ENCODE data around the gene SH3D19.

Gene SH3D19

GRCh38 chr4:151152028-151152427 lies 173.4 kb downstream of the SH3D19 start:
- TF ChIP-seq CTCF (IDR thresholded peaks at IDR 0.05; ENCODE audit: unreplicated experiment in 3 of 3), result no peak
- H3K27me3 Mint-ChIP-seq (ENCODE audit: low read depth), result no peaks in the 10 kb centered on the region

GRCh38 chr4:151150821-151151580 lies 174.4 kb downstream of the SH3D19 start:
- H3K36me3 Mint-ChIP-seq (ENCODE audit: low read depth), result peaks cover 18% of the 10 kb centered on the region
- H3K4me3 Mint-ChIP-seq, result no peak overlapping the region
- no peak for TF ChIP-seq CTCF (IDR thresholded peaks at IDR 0.05; ENCODE audit: unreplicated experiment in 3 of 3)
- no peak overlapping the region for H3K27ac Mint-ChIP-seq
- no peaks in the 10 kb centered on the region for H3K9me3 Mint-ChIP-seq
- H3K4me1 Mint-ChIP-seq, result no peaks in the 10 kb centered on the region
- no peaks in the 10 kb centered on the region for H3K27me3 Mint-ChIP-seq (ENCODE audit: low read depth)

More at GRCh38 chr4:151152028-151152427, 173.4 kb downstream of the SH3D19 start:
- H3K36me3 Mint-ChIP-seq (ENCODE audit: low read depth), result peaks cover 27% of the 10 kb centered on the region
- H3K27ac Mint-ChIP-seq, result peak overlapping the region in 1 of 3 experiments; percentile 15
- H3K4me3 Mint-ChIP-seq, result no peak overlapping the region
- H3K4me1 Mint-ChIP-seq, result no peaks in the 10 kb centered on the region
- H3K9me3 Mint-ChIP-seq, result no peaks in the 10 kb centered on the region

- Mint-ChIP-seq H3K27ac (no peak overlapping the region), H3K27me3 (ENCODE audit: low read depth) (no peaks in the 10 kb centered on the region), H3K4me3 (no peak overlapping the region), H3K9me3 (no peaks in the 10 kb centered on the region), H3K4me1 (no peaks in the 10 kb centered on the region), H3K36me3 (ENCODE audit: low read depth) (peaks cover 27% of the 10 kb centered on the region)
- TF ChIP-seq CTCF (IDR thresholded peaks at IDR 0.05; ENCODE audit: unreplicated experiment in 3 of 3), result no peak
Measured at GRCh38 chr4:151148261-151148660, 177.1 kb downstream of the SH3D19 start.

GRCh38 chr4:151147000-151147399 lies 178.4 kb downstream of the SH3D19 start:
- H3K4me1 Mint-ChIP-seq, result no peaks in the 10 kb centered on the region
- TF ChIP-seq CTCF (IDR thresholded peaks at IDR 0.05; ENCODE audit: unreplicated experiment in 3 of 3), result no peak
- H3K27me3 Mint-ChIP-seq (ENCODE audit: low read depth), result no peaks in the 10 kb centered on the region
- no peak overlapping the region for H3K27ac Mint-ChIP-seq
- no peaks in the 10 kb centered on the region for H3K9me3 Mint-ChIP-seq
- H3K36me3 Mint-ChIP-seq (ENCODE audit: low read depth), result peaks cover 38% of the 10 kb centered on the region
- H3K4me3 Mint-ChIP-seq, result no peak overlapping the region

GRCh38 chr4:151144329-151145072 lies 180.9 kb downstream of the SH3D19 start:
- H3K4me1 Mint-ChIP-seq, result no peaks in the 10 kb centered on the region

More at GRCh38 chr4:151144329-151145072, 180.9 kb downstream of the SH3D19 start:
- H3K27me3 Mint-ChIP-seq (ENCODE audit: low read depth), result no peaks in the 10 kb centered on the region
- no peaks in the 10 kb centered on the region for H3K9me3 Mint-ChIP-seq
- no peak overlapping the region for H3K4me3 Mint-ChIP-seq
- TF ChIP-seq CTCF (IDR thresholded peaks at IDR 0.05; ENCODE audit: unreplicated experiment in 3 of 3), result no peak
- H3K27ac Mint-ChIP-seq, result no peak overlapping the region
- peaks cover 44% of the 10 kb centered on the region for H3K36me3 Mint-ChIP-seq (ENCODE audit: low read depth)

Data from nephron (organoid).